Smooth muscle cell (in vitro differentiated cells): ENCODE data around the gene SSX4B. TPM values are rescaled to one million over a fixed set of nuclear protein-coding genes. Genes with fewer than 3 reads are reported as not detected.
"Not testable (repeated sequence)": the region's sequence is repeated elsewhere in the genome, so short reads cannot be mapped to it uniquely, and the experiment has no call there.

Experiments used
- DNase-seq: peaks from one replicate; lab custom pipeline; 2025; ENCODE audit not compliant: unreplicated experiment; lab: John Stamatoyannopoulos, UW
- H2AFZ ChIP-seq: fragments of 200-600 bp; sonication (generic); 2 replicates; pipeline ENCODE4 v1.6.0; 2016; ENCODE audit warnings: antibody characterized with exemption, low read depth, mild to moderate bottlenecking
- H3F3A ChIP-seq: fragments of 200-600 bp; sonication (generic); 2 replicates; pipeline ENCODE4 v1.6.0; 2017; ENCODE audit warnings: antibody characterized with exemption, low read depth
- H3K27ac ChIP-seq: fragments of 200-600 bp; sonication (generic); 2 replicates; pipeline ENCODE4 v1.5.1; 2016; ENCODE audit warnings: low read depth, mild to moderate bottlenecking
- H3K27me3 ChIP-seq: fragments of 200-600 bp; sonication (generic); 2 replicates; pipeline ENCODE4 v1.6.1; 2016; ENCODE audit warnings: low read depth, mild to moderate bottlenecking
- H3K36me3 ChIP-seq: fragments of 200-600 bp; sonication (generic); 2 replicates; pipeline ENCODE4 v1.5.1; 2016; ENCODE audit warnings: low read depth
- H3K4me1 ChIP-seq: fragments of 200-600 bp; sonication (generic); 2 replicates; pipeline ENCODE4 v1.5.1; 2016; ENCODE audit warnings: low read depth
- H3K4me2 ChIP-seq: fragments of 200-600 bp; sonication (generic); 2 replicates; pipeline ENCODE4 v1.6.0; 2016; ENCODE audit warnings: mild to moderate bottlenecking
- H3K4me3 ChIP-seq: fragments of 200-600 bp; sonication (generic); 2 replicates; pipeline ENCODE4 v1.5.1; 2016; ENCODE audit warnings: mild to moderate bottlenecking
- H3K79me2 ChIP-seq: fragments of 200-600 bp; sonication (generic); 2 replicates; pipeline ENCODE4 v1.6.0; 2016; ENCODE audit warnings: low read depth, mild to moderate bottlenecking
- H3K9ac ChIP-seq: fragments of 200-600 bp; sonication (generic); 2 replicates; pipeline ENCODE4 v1.6.0; 2016; ENCODE audit warnings: low read depth
- H3K9me3 ChIP-seq: fragments of 200-600 bp; sonication (generic); replicated peaks from 2 replicates; pipeline ENCODE4 v1.5.1; 2016; ENCODE audit warnings: low read depth
- H4K20me1 ChIP-seq: fragments of 200-600 bp; sonication (generic); 2 replicates; pipeline ENCODE4 v1.6.0; 2016; ENCODE audit warnings: low read depth
- CTCF ChIP-seq: fragments of 200-600 bp; sonication (generic); IDR thresholded peaks from 2 replicates; pipeline ENCODE4 v1.5.1; 2017; ENCODE audit warnings: borderline replicate concordance, mild to moderate bottlenecking, antibody characterized with exemption; ENCODE audit not compliant: insufficient read depth, poor library complexity, severe bottlenecking
- WGBS: methylation state at CpG from one replicate; pipeline ENCODE4 v1.1.7; 2016; ENCODE audit warnings: low lambda C conversion rate; 5-methylcytosine and 5-hydroxymethylcytosine counted together
- polyA plus RNA-seq: library from polyadenylated mRNA; unstranded; fragments of >200 nt; fragmentation: Nextera tagmentation; extraction: Ambion mirVana; gene quantifications from 2 replicates; pipeline ENCODE4 v1.2.1, GENCODE V29; 2016
- total RNA-seq: library from RNA; depleted of rRNA; stranded (reverse); fragments of >200 nt; gene quantifications from 2 replicates; pipeline ENCODE4 v1.2.3, GENCODE V29; 2014

SSX4B gene
- total and polyA plus RNA-seq, 2 experiments from 2014 or later, result not detected

DNA sequence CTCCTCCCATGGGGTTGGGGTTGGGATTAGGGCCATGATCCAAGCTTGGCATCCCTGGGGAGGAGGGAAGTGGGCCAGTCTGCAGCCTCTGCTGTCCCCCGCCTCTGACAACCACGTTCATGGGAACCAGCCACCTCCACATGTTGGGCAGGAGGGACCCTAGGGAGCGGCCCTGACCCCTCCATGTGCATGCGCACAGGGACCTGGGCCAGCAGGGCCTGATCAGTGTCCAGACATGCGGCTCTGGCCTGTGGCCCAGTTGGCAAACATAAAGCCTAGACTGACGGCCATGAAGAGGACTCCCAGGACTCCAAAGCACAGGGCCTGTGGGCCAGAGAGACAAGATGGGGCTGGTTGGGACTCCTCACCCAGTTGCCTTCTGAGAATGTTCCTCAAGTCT is 47.0 kb upstream of the SSX4B start:
- H3K4me1 ChIP-seq, result no peaks in the 10 kb centered on the region
- H3K9ac ChIP-seq, result no peak overlapping the region
- no peak for TF ChIP-seq CTCF
- no peak overlapping the region for H2AFZ ChIP-seq
- no peaks in the 10 kb centered on the region for H3K79me2 ChIP-seq
- H3K27me3 ChIP-seq, result no peaks in the 10 kb centered on the region
- H3K36me3 ChIP-seq, result no peaks in the 10 kb centered on the region
- DNase-seq, result no peak
- no peaks in the 10 kb centered on the region for H3F3A ChIP-seq
- H3K4me2 ChIP-seq, result no peak overlapping the region
- no peaks in the 10 kb centered on the region for H3K9me3 ChIP-seq
- H3K4me3 ChIP-seq, result no peak overlapping the region
- H4K20me1 ChIP-seq, result no peaks in the 10 kb centered on the region
- no peak overlapping the region for H3K27ac ChIP-seq
- 90% methylated on average over 6 of the region's 6 CpGs for WGBS

DNA sequence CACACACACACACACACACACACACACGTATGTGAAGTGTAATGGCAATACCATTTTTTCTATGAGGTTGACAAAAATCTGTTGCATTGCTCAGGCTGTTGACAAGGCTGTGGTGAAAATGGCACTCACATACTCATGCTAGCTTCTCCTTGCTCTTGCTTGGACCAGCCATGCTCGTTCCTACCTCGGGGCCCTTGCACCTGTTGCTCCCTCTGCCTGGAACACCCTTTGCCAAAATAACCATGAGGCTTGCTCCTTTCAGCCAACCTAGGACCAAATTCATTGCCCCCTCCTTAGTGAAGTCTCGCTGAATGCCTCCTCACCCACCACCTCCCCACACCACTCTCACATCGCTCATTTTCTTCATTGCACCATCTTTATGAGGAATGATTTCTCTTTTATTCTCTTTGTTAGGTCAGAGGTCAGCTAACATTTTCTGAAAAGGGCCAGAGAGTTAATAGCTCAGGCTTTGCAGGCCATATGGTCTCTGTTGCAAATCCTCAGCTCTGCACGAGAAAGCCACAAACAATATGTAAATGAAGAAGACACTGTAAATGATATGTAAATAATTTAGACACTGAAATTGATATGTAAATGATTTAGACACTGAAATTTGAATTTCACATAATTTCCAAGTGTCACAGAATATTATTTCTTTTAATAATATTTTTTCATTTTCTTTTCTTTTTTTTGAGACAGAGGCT is 45.0 kb upstream of the SSX4B start:
- TF ChIP-seq CTCF, result no peak
- Histone ChIP-seq H2AFZ (no peak overlapping the region), H3K27ac (no peak overlapping the region), H3K9me3 (no peaks in the 10 kb centered on the region), H3F3A (no peaks in the 10 kb centered on the region), H3K4me3 (no peak overlapping the region), H3K79me2 (no peaks in the 10 kb centered on the region), H3K27me3 (no peaks in the 10 kb centered on the region), H3K4me1 (no peaks in the 10 kb centered on the region), H3K9ac (no peak overlapping the region), H3K36me3 (no peaks in the 10 kb centered on the region), H4K20me1 (no peaks in the 10 kb centered on the region), H3K4me2 (no peak overlapping the region)
- WGBS, result 81% methylated on average over 6 of the region's 6 CpGs
- no peak for DNase-seq

DNA sequence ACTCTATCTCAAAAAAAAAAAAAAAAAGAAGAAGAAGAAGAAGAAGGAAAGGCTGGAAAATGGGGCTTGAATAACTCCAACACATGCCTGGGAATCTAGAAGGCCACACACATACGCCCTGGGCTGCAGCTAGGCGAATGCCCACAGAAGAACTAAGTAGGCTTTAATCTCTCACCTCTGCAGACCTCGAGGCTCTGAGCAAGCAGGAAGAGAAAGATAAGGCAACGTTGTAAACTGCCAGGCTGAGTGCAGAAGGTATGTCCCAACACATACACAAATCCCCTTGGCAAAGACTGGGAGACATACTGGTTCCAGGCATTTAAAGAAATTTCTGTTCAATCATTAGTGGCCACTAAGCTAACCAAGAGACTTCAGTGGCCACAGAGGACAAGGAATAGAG is 39.9 kb upstream of the SSX4B start:
- Histone ChIP-seq H4K20me1 (no peaks in the 10 kb centered on the region), H2AFZ (no peak overlapping the region), H3F3A (no peaks in the 10 kb centered on the region), H3K4me2 (no peak overlapping the region), H3K4me1 (no peaks in the 10 kb centered on the region), H3K9ac (no peak overlapping the region), H3K36me3 (no peaks in the 10 kb centered on the region), H3K79me2 (no peaks in the 10 kb centered on the region), H3K4me3 (no peak overlapping the region), H3K27ac (no peak overlapping the region), H3K27me3 (no peaks in the 10 kb centered on the region), H3K9me3 (no peaks in the 10 kb centered on the region)
- no peak for TF ChIP-seq CTCF
- 46% methylated on average over 4 of the region's 4 CpGs for WGBS
- DNase-seq, result no peak

DNA sequence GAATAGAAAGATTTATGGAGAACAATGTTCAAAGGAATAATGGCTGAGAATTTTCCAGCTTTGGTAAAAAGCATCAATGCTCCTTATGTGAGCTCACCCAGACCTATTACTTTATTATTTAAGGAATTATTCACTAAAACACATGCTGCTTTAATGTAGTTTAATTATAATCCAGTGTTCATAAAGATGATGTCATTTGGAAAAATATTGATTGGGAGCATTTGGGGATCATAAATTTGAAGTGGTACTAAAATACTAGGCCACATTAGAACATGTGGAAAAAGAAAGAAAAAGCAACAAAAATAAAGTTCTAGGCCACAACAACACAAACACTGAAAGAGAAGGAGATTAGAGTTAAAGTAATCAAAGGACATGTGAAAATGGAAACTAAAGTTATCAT is 38.3 kb upstream of the SSX4B start:
- Histone ChIP-seq H3K27me3 (no peaks in the 10 kb centered on the region), H3K36me3 (no peaks in the 10 kb centered on the region), H4K20me1 (no peaks in the 10 kb centered on the region), H3K4me1 (no peaks in the 10 kb centered on the region), H3K79me2 (no peaks in the 10 kb centered on the region), H3K4me3 (no peak overlapping the region), H3K9ac (no peak overlapping the region), H3K4me2 (no peak overlapping the region), H3K27ac (no peak overlapping the region), H3K9me3 (no peaks in the 10 kb centered on the region), H3F3A (no peaks in the 10 kb centered on the region), H2AFZ (no peak overlapping the region)
- TF ChIP-seq CTCF, result no peak
- DNase-seq, result no peak

DNA sequence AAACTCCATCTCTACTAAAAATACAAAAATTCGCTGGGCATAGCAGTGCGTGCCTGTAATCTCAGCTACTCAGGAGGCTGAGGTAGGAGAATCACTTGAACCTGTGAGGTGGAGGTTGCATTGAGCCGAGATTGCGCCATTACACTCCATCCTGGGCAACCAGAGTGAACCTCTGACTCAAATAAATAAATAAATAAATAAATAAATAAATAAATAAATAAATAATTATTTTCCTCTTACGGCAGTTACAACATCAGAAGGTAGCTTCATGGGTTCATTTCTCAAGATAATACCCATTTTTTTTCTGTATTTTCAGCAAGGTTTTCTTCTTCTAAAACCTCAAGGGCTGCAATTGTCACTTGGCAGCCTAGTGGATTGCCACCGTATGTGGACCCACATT is 35.4 kb upstream of the SSX4B start:
- not testable (repeated sequence) for H3K4me3 ChIP-seq, H3K36me3 ChIP-seq, H3K4me2 ChIP-seq, H3K4me1 ChIP-seq, H3K9me3 ChIP-seq, H4K20me1 ChIP-seq, H3F3A ChIP-seq, H3K27ac ChIP-seq, H3K27me3 ChIP-seq, DNase-seq, H3K9ac ChIP-seq, H3K79me2 ChIP-seq, H2AFZ ChIP-seq
- 81% methylated on average over 6 of the region's 6 CpGs for WGBS

GRCh38 chrX:48433713-48434112 is 22.0 kb upstream of the SSX4B start:
- not testable (repeated sequence) for DNase-seq

More at GRCh38 chrX:48433713-48434112, 22.0 kb upstream of the SSX4B start:
- not testable (repeated sequence) for H3K79me2 ChIP-seq, H2AFZ ChIP-seq, H3K4me2 ChIP-seq, H3K9me3 ChIP-seq, H3K27me3 ChIP-seq, H4K20me1 ChIP-seq, H3K9ac ChIP-seq, H3F3A ChIP-seq, H3K36me3 ChIP-seq, H3K27ac ChIP-seq, H3K4me1 ChIP-seq, H3K4me3 ChIP-seq
- WGBS, result 80% methylated on average over 13 of the region's 13 CpGs
